Endothelial cell of umbilical vein (primary cell): ENCODE data around the gene CZIB. TPM values are rescaled to one million over a fixed set of nuclear protein-coding genes. Genes with fewer than 3 reads are reported as not detected.

Source experiments
- BruUV-seq: library from RNA; stranded (reverse); fragments of 400-500 nt; replicated peaks from 2 replicates; lab custom pipeline; 2021; lab: Mats Ljungman, UMichigan
- CTCF ChIA-PET: fragments of 300-600, 350-600 bp; sonication (Branson Sonifier 250); formaldehyde crosslinking; loops from one replicate; lab custom pipeline; 2021; ENCODE audit warnings: antibody characterized with exemption, inconsistent platforms; lab: Charles Lee
- POLR2A ChIA-PET: fragments of 300-600, 350-600 bp; sonication (Branson Sonifier 250); formaldehyde crosslinking; loops from one replicate; lab custom pipeline; 2021; ENCODE audit warnings: antibody characterized with exemption, inconsistent platforms; lab: Charles Lee
- DNase-seq: peaks from one replicate; pipeline ENCODE4 v3.0.0-alpha.2; 2011; ENCODE audit warnings: low read depth, low spot score
- FAIRE-seq: peaks from 2 replicates; lab custom pipeline; 2011; peaks lifted over from hg19 to GRCh38; lab: Jason Lieb, UNC
- H2AFZ ChIP-seq: 2 replicates; pipeline ENCODE4 v1.6.0; 2012; ENCODE audit warnings: low read depth, low read length, control low read depth, inconsistent platforms
- H3K27ac ChIP-seq: 2 replicates; pipeline ENCODE4 v1.5.1; 2011; ENCODE audit warnings: low read depth, mild to moderate bottlenecking, control low read depth, low read length, moderate library complexity; ENCODE audit not compliant: insufficient read depth
- H3K27me3 ChIP-seq, 2 experiments: 2 replicates each; pipeline versions ENCODE4 v1.6.0 to v1.6.1; 2011; ENCODE audit warnings: low read length in 2 of 2, mixed read lengths in 1 of 2; ENCODE audit not compliant: control insufficient read depth in 2 of 2, insufficient read depth in 2 of 2
- H3K36me3 ChIP-seq, 2 experiments: 2 replicates in 1 of 2; 3 replicates in 1 of 2; pipeline ENCODE4 v1.5.1; 2011; ENCODE audit warnings: low read length in 2 of 2, mild to moderate bottlenecking in 1 of 2, moderate library complexity in 1 of 2; ENCODE audit not compliant: control insufficient read depth in 2 of 2, insufficient read depth in 2 of 2; ENCODE audit errors: extremely low read depth in 1 of 2
- H3K4me1 ChIP-seq: 3 replicates; pipeline ENCODE4 v1.5.1; 2011; ENCODE audit warnings: mild to moderate bottlenecking, low read length; ENCODE audit not compliant: control insufficient read depth, insufficient read depth; ENCODE audit errors: extremely low read depth
- H3K4me2 ChIP-seq: 2 replicates; pipeline ENCODE4 v1.6.1; 2011; ENCODE audit warnings: low read length, control low read depth, mixed read lengths; ENCODE audit not compliant: insufficient read depth
- H3K4me3 ChIP-seq, 3 experiments: fragments of 200-600 bp in 1 of 3; sonication (generic), shearing (Covaris generic) in 1 of 3; replicated peaks in 1 of 3; 2 replicates each; pipeline ENCODE4 v1.5.1; 2011 to 2016; ENCODE audit warnings: control low read depth in 3 of 3, low read length in 3 of 3, mild to moderate bottlenecking in 2 of 3, inconsistent platforms in 1 of 3, low read depth in 1 of 3, moderate library complexity in 1 of 3; ENCODE audit not compliant: insufficient read depth in 1 of 3
- H3K79me2 ChIP-seq: 2 replicates; pipeline ENCODE4 v1.6.0; 2012; ENCODE audit warnings: low read length, inconsistent platforms; ENCODE audit not compliant: control insufficient read depth, insufficient read depth
- H3K9ac ChIP-seq: replicated peaks from 2 replicates; pipeline ENCODE3; 2011; ENCODE audit warnings: low read length, control low read depth; ENCODE audit not compliant: insufficient read depth; ENCODE audit errors: extremely low read depth
- H3K9me1 ChIP-seq: replicated peaks from 3 replicates; pipeline ENCODE4 v1.6.0; 2011; ENCODE audit warnings: mild to moderate bottlenecking, low read length; ENCODE audit not compliant: control insufficient read depth, insufficient read depth; ENCODE audit errors: extremely low read depth
- H3K9me3 ChIP-seq: replicated peaks from 2 replicates; pipeline ENCODE4 v1.5.1; 2012; ENCODE audit warnings: low read length, inconsistent platforms; ENCODE audit not compliant: control insufficient read depth, insufficient read depth
- H4K20me1 ChIP-seq: replicated peaks from 2 replicates; pipeline ENCODE3; 2011; ENCODE audit warnings: mild to moderate bottlenecking, low read length; ENCODE audit not compliant: control insufficient read depth, insufficient read depth; ENCODE audit errors: extremely low read depth
- EZH2 ChIP-seq: IDR thresholded peaks from 2 replicates; pipeline ENCODE4 v1.6.1; 2012; ENCODE audit warnings: borderline replicate concordance, low read depth, mild to moderate bottlenecking, moderate library complexity, low read length, inconsistent platforms; ENCODE audit not compliant: severe bottlenecking
- FOS ChIP-seq: IDR thresholded peaks from 2 replicates; pipeline ENCODE4 v1.6.1; 2011; ENCODE audit warnings: mild to moderate bottlenecking, low read length, moderate library complexity, borderline replicate concordance; ENCODE audit not compliant: insufficient read depth
- GATA2 ChIP-seq: IDR thresholded peaks from 2 replicates; pipeline ENCODE4 v1.7.0; 2011; ENCODE audit warnings: low read depth, mild to moderate bottlenecking, moderate library complexity, mixed read lengths, low read length; ENCODE audit not compliant: insufficient read length, insufficient read depth
- JUN ChIP-seq: IDR thresholded peaks from 2 replicates; pipeline ENCODE4 v1.6.1; 2011; ENCODE audit warnings: borderline replicate concordance, low read depth; ENCODE audit not compliant: insufficient read length, insufficient read depth
- MYC ChIP-seq: IDR thresholded peaks from one replicate; pipeline ENCODE4 v1.6.1; 2011; ENCODE audit warnings: mild to moderate bottlenecking, low read depth, low read length
- POLR2A ChIP-seq: IDR thresholded peaks from 2 replicates; pipeline ENCODE4 v1.6.1; 2012; ENCODE audit warnings: low read depth, mild to moderate bottlenecking, control low read depth, low read length
- POLR2AphosphoS5 ChIP-seq: IDR thresholded peaks from 2 replicates; pipeline ENCODE4 v1.6.1; 2012; ENCODE audit warnings: low read depth, mild to moderate bottlenecking, control low read depth, low read length, moderate library complexity; ENCODE audit not compliant: insufficient read depth
- dilution Hi-C: fragments of 300-500 bp; cut with MboI; formaldehyde crosslinking; loops from one replicate; pipeline ENCODE4 v1.15.0; 2019; ENCODE audit warnings: low sequenced_read_pairs; ENCODE audit not compliant: extremely low pct_ligation_motif_present
- intact Hi-C: fragments of 100-400 bp; cut with micrococcal nuclease; formaldehyde crosslinking; loops from one replicate; pipeline ENCODE4 v1.10.0; 2022
- polyA plus RNA-seq, 4 experiments: library from polyadenylated mRNA; depleted of rRNA in 3 of 4; stranded (reverse) in 3 of 4; unstranded in 1 of 4; fragments of >200 nt; gene quantifications; 2 replicates each; pipeline versions ENCODE4 v1.2.1 to v1.2.3, GENCODE V29; 2011 to 2012; ENCODE audit warnings: missing spikeins in 1 of 4
- total RNA-seq: library from RNA; stranded (reverse); gene quantifications from 2 replicates; pipeline ENCODE4 v1.2.3, GENCODE V29; 2021
- TF ChIP-seq, protein P1 (sequence below): IDR thresholded peaks from 2 replicates; pipeline ENCODE4 v1.6.1; 2011; ENCODE audit not compliant: insufficient read depth, insufficient read length
- TF ChIP-seq, protein P2 (sequence below), 2 donors: IDR thresholded peaks; 1 replicate in 1 of 2; 2 replicates in 1 of 2; pipeline ENCODE4 v1.5.1; 2011; ENCODE audit warnings: low read length in 2 of 2, mild to moderate bottlenecking in 2 of 2, moderate library complexity in 2 of 2, control low read depth in 1 of 2, inconsistent platforms in 1 of 2, low read depth in 1 of 2; ENCODE audit not compliant: insufficient read depth in 1 of 2; ENCODE audit errors: extremely low read depth in 1 of 2

The CZIB gene
- total and polyA plus RNA-seq, 2 donors (not counting 3 experiments of a cell fraction or from before 2014, with no cell fraction given) = 60.1 to 65.9 TPM

DNA sequence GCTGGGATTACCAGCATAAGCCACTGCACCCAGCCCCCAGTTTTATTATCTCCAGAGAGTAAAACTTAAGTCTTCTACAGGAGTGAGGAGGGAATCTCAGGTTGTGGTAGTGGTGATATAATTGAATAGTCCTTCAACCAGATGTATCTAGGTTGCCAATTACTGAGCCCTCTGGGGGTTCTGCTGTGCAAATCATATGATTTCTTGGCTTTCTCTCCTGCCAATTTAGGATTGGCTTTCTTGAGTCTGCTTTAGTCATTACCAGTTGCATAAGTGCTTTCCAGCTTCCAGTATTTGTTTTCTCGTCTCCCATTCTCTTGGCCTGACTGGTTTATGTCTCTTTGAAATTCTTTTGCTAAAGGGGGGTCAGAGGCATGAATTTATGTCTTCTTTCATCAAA, 12.7 kb downstream of the CZIB start:
- POLR2A ChIA-PET = no interaction called here
- no peak for FAIRE-seq
- peaks cover 7 to 16% of the 10 kb centered on the region in 2 experiments for H3K36me3 ChIP-seq

More for the DNA sequence above, 12.7 kb downstream of the CZIB start:
- no peak overlapping the region for H3K9ac ChIP-seq
- no peaks in the 10 kb centered on the region for H4K20me1 ChIP-seq
- no peaks in the 10 kb centered on the region for H3K79me2 ChIP-seq
- H3K4me1 ChIP-seq = no peaks in the 10 kb centered on the region
- BruUV-seq = no TSS peak
- no peaks in the 10 kb centered on the region for H3K9me3 ChIP-seq
- no peak overlapping the region for H3K4me3 ChIP-seq
- H3K27me3 ChIP-seq = no peaks in the 10 kb centered on the region
- no peak overlapping the region for H3K4me2 ChIP-seq
- dilution Hi-C loops = no loop called here
- TF ChIP-seq JUN (no peak), FOS (no peak), MYC (no peak), GATA2 (no peak), POLR2A (no peak), EZH2 (no peak), POLR2AphosphoS5 (no peak)
- TF ChIP-seq, protein P1, sequence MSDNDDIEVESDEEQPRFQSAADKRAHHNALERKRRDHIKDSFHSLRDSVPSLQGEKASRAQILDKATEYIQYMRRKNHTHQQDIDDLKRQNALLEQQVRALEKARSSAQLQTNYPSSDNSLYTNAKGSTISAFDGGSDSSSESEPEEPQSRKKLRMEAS = no peak
- TF ChIP-seq, protein P2, sequence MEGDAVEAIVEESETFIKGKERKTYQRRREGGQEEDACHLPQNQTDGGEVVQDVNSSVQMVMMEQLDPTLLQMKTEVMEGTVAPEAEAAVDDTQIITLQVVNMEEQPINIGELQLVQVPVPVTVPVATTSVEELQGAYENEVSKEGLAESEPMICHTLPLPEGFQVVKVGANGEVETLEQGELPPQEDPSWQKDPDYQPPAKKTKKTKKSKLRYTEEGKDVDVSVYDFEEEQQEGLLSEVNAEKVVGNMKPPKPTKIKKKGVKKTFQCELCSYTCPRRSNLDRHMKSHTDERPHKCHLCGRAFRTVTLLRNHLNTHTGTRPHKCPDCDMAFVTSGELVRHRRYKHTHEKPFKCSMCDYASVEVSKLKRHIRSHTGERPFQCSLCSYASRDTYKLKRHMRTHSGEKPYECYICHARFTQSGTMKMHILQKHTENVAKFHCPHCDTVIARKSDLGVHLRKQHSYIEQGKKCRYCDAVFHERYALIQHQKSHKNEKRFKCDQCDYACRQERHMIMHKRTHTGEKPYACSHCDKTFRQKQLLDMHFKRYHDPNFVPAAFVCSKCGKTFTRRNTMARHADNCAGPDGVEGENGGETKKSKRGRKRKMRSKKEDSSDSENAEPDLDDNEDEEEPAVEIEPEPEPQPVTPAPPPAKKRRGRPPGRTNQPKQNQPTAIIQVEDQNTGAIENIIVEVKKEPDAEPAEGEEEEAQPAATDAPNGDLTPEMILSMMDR (IDR thresholded peaks at IDR 0.05; ENCODE audit: extremely low read depth in 1 of 2, insufficient read depth in 1 of 2, low read depth in 1 of 2, low read length in 2 of 2) = no peak
- CTCF ChIA-PET = no interaction called here
- no peak overlapping the region for H2AFZ ChIP-seq
- H3K27ac ChIP-seq = no peak overlapping the region
- H3K9me1 ChIP-seq = no peaks in the 10 kb centered on the region
- intact Hi-C loops = no loop called here
- no peak for DNase-seq
